IMR-90 (cell line): ENCODE data around the gene LRRC3C. TPM values are rescaled to one million over a fixed set of nuclear protein-coding genes. Genes with fewer than 3 reads are reported as not detected.
A peak's percentile ranks its signal among the peaks of the same experiment; 100 is the strongest.

Experiments used
- ATAC-seq: fragments of 200-7000 bp; cut with Tn5 transposase; 2 replicates; pipeline ENCODE4 v1.9.1; 2020; ENCODE audit warnings: low read depth, mild to moderate bottlenecking, moderate library complexity
- BruUV-seq: library from RNA; stranded (reverse); fragments of 400-500 nt; replicated peaks from 2 replicates; lab custom pipeline; 2021; lab: Mats Ljungman, UMichigan
- CTCF ChIA-PET: fragments of 300-600 bp; formaldehyde crosslinking; extraction: SDS; loops from one replicate; lab custom pipeline; 2021; ENCODE audit warnings: antibody characterized with exemption; lab: Yijun Ruan, JAX
- POLR2A ChIA-PET: fragments of 300-600 bp; sonication (Branson Sonifier 250); formaldehyde crosslinking; loops from one replicate; lab custom pipeline; 2022; ENCODE audit warnings: antibody characterized with exemption; ENCODE audit not compliant: unreplicated experiment; lab: Charles Lee
- DNase-seq: peaks from one replicate; pipeline ENCODE4 v3.0.0; 2013
- H2AFZ ChIP-seq: replicated peaks from 2 replicates; pipeline ENCODE3; 2013; ENCODE audit warnings: low read length, mild to moderate bottlenecking; ENCODE audit not compliant: poor library complexity
- H2AK5ac ChIP-seq: 2 replicates; pipeline ENCODE4 v1.6.1; 2013; ENCODE audit warnings: low read depth, low read length, inconsistent platforms
- H2AK9ac ChIP-seq: replicated peaks from 2 replicates; pipeline ENCODE3; 2013; ENCODE audit warnings: mild to moderate bottlenecking, low read depth, low read length, moderate library complexity; ENCODE audit not compliant: poor library complexity
- H2BK120ac ChIP-seq: 2 replicates; pipeline ENCODE4 v1.6.1; 2013; ENCODE audit warnings: low read depth, low read length, inconsistent platforms
- H2BK15ac ChIP-seq: 3 replicates; pipeline ENCODE4 v1.6.1; 2013; ENCODE audit warnings: low read depth, low read length, inconsistent platforms
- H2BK20ac ChIP-seq: 2 replicates; pipeline ENCODE4 v1.6.1; 2013; ENCODE audit warnings: low read depth, mild to moderate bottlenecking, inconsistent platforms, low read length, moderate library complexity
- H2BK5ac ChIP-seq: 2 replicates; pipeline ENCODE4 v1.6.1; 2013; ENCODE audit warnings: mild to moderate bottlenecking, low read depth, low read length, inconsistent platforms; ENCODE audit not compliant: poor library complexity, severe bottlenecking
- H3K14ac ChIP-seq: replicated peaks from 2 replicates; pipeline ENCODE4 v1.6.1; 2013; ENCODE audit warnings: low read depth, low read length, inconsistent platforms
- H3K18ac ChIP-seq: 2 replicates; pipeline ENCODE4 v1.6.1; 2013; ENCODE audit warnings: low read depth, low read length, control low read depth
- H3K23ac ChIP-seq: 2 replicates; pipeline ENCODE4 v1.6.1; 2013; ENCODE audit warnings: low read depth, low read length, inconsistent platforms
- H3K27ac ChIP-seq: 2 replicates; pipeline ENCODE4 v1.5.1; 2013; ENCODE audit warnings: mild to moderate bottlenecking, control low read depth, low read length; ENCODE audit not compliant: insufficient read depth
- H3K27me3 ChIP-seq: 2 replicates; pipeline ENCODE4 v1.6.1; 2013; ENCODE audit warnings: low read length; ENCODE audit not compliant: control insufficient read depth, insufficient read depth
- H3K36me3 ChIP-seq: 2 replicates; pipeline ENCODE4 v1.6.1; 2013; ENCODE audit warnings: low read length, mixed read lengths; ENCODE audit not compliant: control insufficient read depth, insufficient read depth
- H3K4ac ChIP-seq: 2 replicates; pipeline ENCODE4 v1.6.1; 2013; ENCODE audit warnings: low read depth, low read length, inconsistent platforms
- H3K4me1 ChIP-seq: 2 replicates; pipeline ENCODE4 v1.6.1; 2013; ENCODE audit warnings: low read length, mixed read lengths; ENCODE audit not compliant: control insufficient read depth, insufficient read depth
- H3K4me2 ChIP-seq: 2 replicates; pipeline ENCODE4 v1.6.1; 2013; ENCODE audit warnings: low read depth, mild to moderate bottlenecking, control low read depth, low read length, moderate library complexity
- H3K4me3 ChIP-seq: 2 replicates; pipeline ENCODE4 v1.5.1; 2013; ENCODE audit warnings: low read depth, mild to moderate bottlenecking, control low read depth, low read length, moderate library complexity; ENCODE audit not compliant: insufficient read depth
- H3K56ac ChIP-seq: 2 replicates; pipeline ENCODE4 v1.6.1; 2013; ENCODE audit warnings: low read length, inconsistent platforms; ENCODE audit not compliant: insufficient read depth; ENCODE audit errors: extremely low read depth
- H3K79me1 ChIP-seq, 2 experiments: 2 replicates each; pipeline ENCODE4 v1.6.1; 2013; ENCODE audit warnings: low read length in 2 of 2, inconsistent platforms in 1 of 2, low read depth in 1 of 2
- H3K9ac ChIP-seq: 2 replicates; pipeline ENCODE4 v1.6.1; 2013; ENCODE audit warnings: low read depth, low read length, control low read depth
- H3K9me1 ChIP-seq: 2 replicates; pipeline ENCODE4 v1.6.1; 2013; ENCODE audit warnings: low read length, inconsistent platforms; ENCODE audit not compliant: insufficient read depth
- H3K9me3 ChIP-seq: 2 replicates; pipeline ENCODE4 v1.6.1; 2013; ENCODE audit warnings: low read length; ENCODE audit not compliant: control insufficient read depth, insufficient read depth
- H4K20me1 ChIP-seq: 2 replicates; pipeline ENCODE4 v1.6.1; 2013; ENCODE audit warnings: low read length, inconsistent platforms; ENCODE audit not compliant: insufficient read depth
- H4K5ac ChIP-seq: 2 replicates; pipeline ENCODE4 v1.6.1; 2013; ENCODE audit warnings: mild to moderate bottlenecking, low read depth, low read length, control low read depth
- H4K8ac ChIP-seq, 2 experiments: 2 replicates each; pipeline ENCODE4 v1.6.1; 2013; ENCODE audit warnings: low read depth in 2 of 2, low read length in 2 of 2, control low read depth in 1 of 2, inconsistent platforms in 1 of 2
- H4K91ac ChIP-seq: 2 replicates; pipeline ENCODE4 v1.6.1; 2013; ENCODE audit warnings: low read depth, low read length, inconsistent platforms; ENCODE audit not compliant: insufficient read depth
- POLR2A ChIP-seq: IDR thresholded peaks from 2 replicates; pipeline ENCODE4 v1.6.1; 2012; ENCODE audit warnings: mild to moderate bottlenecking, low read depth, low read length
- RCOR1 ChIP-seq: IDR thresholded peaks from 2 replicates; pipeline ENCODE4 v1.6.1; 2012; ENCODE audit warnings: mild to moderate bottlenecking, low read length, improper control_type of control experiment; ENCODE audit not compliant: insufficient replicate concordance
- WGBS, 2 experiments: methylation state at CpG; one replicate each; pipeline versions ENCODE4 v1.1.5 to v1.1.7; 2013; ENCODE audit warnings: missing lambda C conversion rate in 2 of 2; ENCODE audit not compliant: insufficient read length in 1 of 2; ENCODE audit errors: extremely low coverage in 2 of 2; 5-methylcytosine and 5-hydroxymethylcytosine counted together
- dilution Hi-C: fragments of 300-500 bp; cut with HindIII; formaldehyde crosslinking; loops from one replicate; pipeline ENCODE4 v1.14.3; 2018; ENCODE audit warnings: low sequenced_read_pairs; ENCODE audit not compliant: unreplicated experiment
- in situ Hi-C: fragments of 300-500 bp; cut with MboI; formaldehyde crosslinking; loops from 3 replicates; pipeline ENCODE4 v1.14.3; 2019; ENCODE audit warnings: low sequenced_read_pairs, inconsistent platforms, mixed read lengths
- intact Hi-C: fragments of 100-400 bp; cut with micrococcal nuclease; formaldehyde crosslinking; loops from 2 replicates; pipeline ENCODE4 v1.10.0; 2022
- polyA plus RNA-seq, 3 experiments: library from polyadenylated mRNA; depleted of rRNA; stranded (reverse); fragments of >200 nt; gene quantifications; 2 replicates each; pipeline ENCODE4 v1.2.3, GENCODE V29; 2012; ENCODE audit warnings: low replicate concordance in 1 of 3
- total RNA-seq: library from RNA; depleted of rRNA; stranded (reverse); fragments of >200 nt; gene quantifications from 2 replicates; pipeline ENCODE4 v1.2.3, GENCODE V29; 2012

Gene LRRC3C
- total and polyA plus RNA-seq, 2 of the 4 experiments (the other 2 are of a cell fraction), result not detected

GRCh38 chr17:39924691-39925055 lies 2.9 kb upstream of the LRRC3C start:
- Histone ChIP-seq H3K79me1 (peaks cover 9 to 66% of the 10 kb centered on the region in 2 experiments; a peak in 3 of 4 replicates), H3K27me3 (no peaks in the 10 kb centered on the region), H3K36me3 (peaks cover 38% of the 10 kb centered on the region), H3K9me1 (peaks cover 24% of the 10 kb centered on the region), H3K14ac (0 out of 2 replicates have a peak overlapping the region, but pooled peaks have one; percentile 39), H3K4me3 (no peak overlapping the region), H3K56ac (no peak overlapping the region), H2BK15ac (no peak overlapping the region), H3K4ac (peak overlapping the region; percentile 62), H2AK5ac (peak overlapping the region; percentile 23; the same call in 1 of the 2 replicates), H3K4me2 (no peak overlapping the region), H2AK9ac (peak overlapping the region; percentile 17), H3K9ac (no peak overlapping the region), H2BK120ac (no peak overlapping the region), H4K8ac (peak overlapping the region in 1 of 2 experiments; percentile 27; a peak in 1 of 4 replicates), H3K23ac (peak overlapping the region; percentile 17; the same call in 1 of the 2 replicates), H4K91ac (no peak overlapping the region), H2BK20ac (peak overlapping the region; percentile 24; the same call in 1 of the 2 replicates), H2AFZ (peak overlapping the region; percentile 40), H4K20me1 (peaks cover 51% of the 10 kb centered on the region), H4K5ac (no peak overlapping the region), H3K18ac (no peak overlapping the region), H3K9me3 (no peaks in the 10 kb centered on the region), H3K4me1 (peaks cover 39% of the 10 kb centered on the region), H2BK5ac (peak overlapping the region; percentile 17), H3K27ac (no peak overlapping the region)
- intact Hi-C loops (no loop called here), in situ Hi-C loops (no loop called here), dilution Hi-C loops (no loop called here)
- no peak for DNase-seq
- ChIA-PET POLR2A (no interaction called here), CTCF (interaction anchor here (1.3 kb wide), 1 partner anchor 9 kb away, joined by 6 read pairs; no protein-coding TSS in a partner anchor)
- BruUV-seq, result no TSS peak
- no peak for TF ChIP-seq RCOR1
- no peak for TF ChIP-seq POLR2A
- 85% methylated on average over 2 of the region's 3 CpGs; no CpG with 5 or more reads in 1 of the 2 experiments for WGBS, 2 experiments
- ATAC-seq, result no peak
